HG03432 (cell line): ENCODE measurements around the gene OR13C2.
"Not testable (repeated sequence)": the region's sequence is repeated elsewhere in the genome, so short reads cannot be mapped to it uniquely, and the experiment has no call there.

Experiments
- ATAC-seq: cut with Tn5 transposase; IDR thresholded peaks from one replicate; pipeline ENCODE4 v1.9.1; 2021; ENCODE audit warnings: mild to moderate bottlenecking, moderate library complexity; ENCODE audit not compliant: unreplicated experiment

OR13C2 gene

GRCh38 chr9:104605527-104605926, at the start of gene OR13C2:
Gene OR13C2 (minus strand): TSS chr9:104605627. CDS start chr9:104605627, 0 bp downstream.
- not testable (repeated sequence) for ATAC-seq

GRCh38 chr9:104635456-104635855, 30.0 kb upstream of the OR13C2 start:
- no peak for ATAC-seq

GRCh38 chr9:104633976-104634520, 28.6 kb upstream of the OR13C2 start:
- ATAC-seq, result no peak

- ATAC-seq, result not testable (repeated sequence)
These were observed 20.5 kb upstream of the OR13C2 start for GRCh38 chr9:104625964-104626363.

GRCh38 chr9:104618104-104618503, 12.7 kb upstream of the OR13C2 start, which contains the start of gene OR13C9:
Gene OR13C9 (minus strand): TSS chr9:104618204. CDS start chr9:104618204, 0 bp downstream.
- ATAC-seq, result no peak

- no peak for ATAC-seq
These were observed 12.0 kb upstream of the OR13C2 start for GRCh38 chr9:104617418-104617817.

- no peak for ATAC-seq
These were observed 5.8 kb upstream of the OR13C2 start for GRCh38 chr9:104611213-104611612.

GRCh38 chr9:104608336-104608735, 2.9 kb upstream of the OR13C2 start:
- ATAC-seq, result no peak

GRCh38 chr9:104606152-104606551, 725 bp upstream of the OR13C2 start:
- no peak for ATAC-seq

- peak; percentile 54 for ATAC-seq
These were observed 626 bp downstream of the OR13C2 start for GRCh38 chr9:104604801-104605200.

- ATAC-seq, result not testable (repeated sequence)
These were observed 6.1 kb downstream of the OR13C2 start, which contains the start of gene OR13C5 for GRCh38 chr9:104599313-104599712. Gene OR13C5 (minus strand): TSS chr9:104599413. CDS start chr9:104599413, 0 bp downstream.

GRCh38 chr9:104598749-104599148, 6.7 kb downstream of the OR13C2 start:
- not testable (repeated sequence) for ATAC-seq

- no peak for ATAC-seq
These were observed 15.8 kb downstream of the OR13C2 start for GRCh38 chr9:104589626-104590025.

- ATAC-seq, result no peak
These were observed 18.8 kb downstream of the OR13C2 start for GRCh38 chr9:104586496-104587180.

- no peak for ATAC-seq
These were observed 24.9 kb downstream of the OR13C2 start for GRCh38 chr9:104580562-104580961.

GRCh38 chr9:104577263-104577662, 28.2 kb downstream of the OR13C2 start:
- no peak for ATAC-seq

- no peak for ATAC-seq
These were observed 30.0 kb downstream of the OR13C2 start for GRCh38 chr9:104575456-104575855.

GRCh38 chr9:104572612-104573011, 32.8 kb downstream of the OR13C2 start:
- ATAC-seq, result no peak

- ATAC-seq, result no peak
These were observed 36.6 kb downstream of the OR13C2 start, which contains the start of gene OR13C8 for GRCh38 chr9:104568868-104569267. Gene OR13C8 (plus strand): TSS chr9:104569168. CDS start chr9:104569168, 0 bp downstream.

- ATAC-seq, result no peak
These were observed 41.1 kb downstream of the OR13C2 start for GRCh38 chr9:104564358-104564757.

GRCh38 chr9:104556830-104557634, 48.4 kb downstream of the OR13C2 start:
- ATAC-seq, result peak; percentile 47
